Dermis blood vessel endothelial cell (primary cell): ENCODE measurements around the gene HSPA14. TPM values are rescaled to one million over a fixed set of nuclear protein-coding genes. Genes with fewer than 3 reads are reported as not detected.
"Not testable (repeated sequence)": the region's sequence is repeated elsewhere in the genome, so short reads cannot be mapped to it uniquely, and the experiment has no call there.

ENCODE experiments used
- DNase-seq: peaks from one replicate; pipeline ENCODE4 v3.0.0; 2010
- total RNA-seq: library from RNA; depleted of rRNA; stranded (reverse); fragments of >200 nt; gene quantifications from 2 replicates; pipeline ENCODE4 v1.2.3, GENCODE V29; 2014

HSPA14 gene, protein sequence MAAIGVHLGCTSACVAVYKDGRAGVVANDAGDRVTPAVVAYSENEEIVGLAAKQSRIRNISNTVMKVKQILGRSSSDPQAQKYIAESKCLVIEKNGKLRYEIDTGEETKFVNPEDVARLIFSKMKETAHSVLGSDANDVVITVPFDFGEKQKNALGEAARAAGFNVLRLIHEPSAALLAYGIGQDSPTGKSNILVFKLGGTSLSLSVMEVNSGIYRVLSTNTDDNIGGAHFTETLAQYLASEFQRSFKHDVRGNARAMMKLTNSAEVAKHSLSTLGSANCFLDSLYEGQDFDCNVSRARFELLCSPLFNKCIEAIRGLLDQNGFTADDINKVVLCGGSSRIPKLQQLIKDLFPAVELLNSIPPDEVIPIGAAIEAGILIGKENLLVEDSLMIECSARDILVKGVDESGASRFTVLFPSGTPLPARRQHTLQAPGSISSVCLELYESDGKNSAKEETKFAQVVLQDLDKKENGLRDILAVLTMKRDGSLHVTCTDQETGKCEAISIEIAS
- total RNA-seq: 8.8 and 17.6 TPM in 2 replicates

DNA sequence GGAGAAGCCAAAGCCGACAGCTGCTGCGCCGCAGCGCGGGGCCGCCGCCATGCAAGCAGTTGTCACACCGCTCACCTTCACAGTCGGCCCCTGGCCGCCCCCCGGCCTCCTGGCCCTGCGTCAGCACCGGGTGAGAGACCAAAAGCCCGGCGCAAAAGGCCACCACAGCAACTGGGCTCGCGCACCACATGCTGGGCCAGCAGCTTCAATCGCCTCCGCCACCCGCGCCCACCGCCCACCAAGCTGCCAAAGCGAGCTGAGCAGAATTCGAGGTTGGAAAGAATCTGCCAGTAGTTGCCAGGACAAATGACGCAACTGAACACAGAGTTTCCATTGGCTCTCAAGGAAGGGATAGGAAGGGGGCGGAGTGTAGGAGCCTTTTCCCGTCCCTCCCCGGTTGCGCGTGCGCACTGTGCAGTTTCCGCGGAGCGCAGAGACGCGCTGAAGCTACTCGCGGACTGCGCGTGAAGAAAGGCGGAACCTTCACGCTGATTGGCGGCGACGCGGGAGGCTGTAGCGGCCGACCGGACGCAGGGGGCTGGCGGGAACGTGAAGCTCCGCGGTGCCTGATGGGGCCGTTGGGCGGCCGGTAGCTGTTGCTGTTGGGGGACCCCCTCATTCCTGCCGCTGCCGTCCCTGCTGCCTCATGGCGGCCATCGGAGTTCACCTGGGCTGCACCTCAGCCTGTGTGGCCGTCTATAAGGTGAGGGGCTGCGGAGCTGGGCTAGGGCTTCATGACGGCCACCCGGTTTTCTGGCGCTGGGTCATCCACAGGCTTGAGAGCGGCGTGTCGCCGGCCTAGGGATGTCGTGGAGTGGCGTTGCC lies at the start of gene HSPA14, which contains the start of the genes CDNF and MSANTD7:
Gene HSPA14, plus strand, starts transcription at position 550 of the 825 bp plus-strand sequence. Its CDS starts 97 bp downstream, at position 647.
Gene CDNF, minus strand, starts transcription at position 281 of the 825 bp plus-strand sequence. Its CDS starts 91 bp downstream, at position 190.
Gene MSANTD7, plus strand, starts transcription at position 550 of the 825 bp plus-strand sequence. CDS start 3,979 bp downstream, outside the sequence.
- peak; percentile 100 for DNase-seq

DNA sequence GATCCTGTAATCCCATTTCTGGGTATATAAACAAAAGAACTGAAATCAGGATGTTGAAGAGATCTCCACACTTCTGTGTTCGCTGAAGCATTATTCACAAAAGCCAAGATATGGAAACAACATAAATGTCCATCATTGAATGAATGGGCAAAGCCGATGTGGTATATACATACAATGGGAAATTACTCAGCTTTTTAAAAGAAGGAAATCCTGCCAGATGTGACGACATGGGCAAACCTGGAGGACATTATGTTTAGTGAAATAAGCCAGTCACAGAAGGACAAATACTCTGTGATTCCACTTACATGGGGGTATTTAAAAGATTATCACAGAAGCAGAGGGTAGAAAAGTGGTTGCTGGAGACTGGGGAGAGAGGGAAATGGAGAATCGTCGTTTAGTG lies 39.5 kb upstream of the HSPA14 start:
- DNase-seq: peak; percentile 92

DNA sequence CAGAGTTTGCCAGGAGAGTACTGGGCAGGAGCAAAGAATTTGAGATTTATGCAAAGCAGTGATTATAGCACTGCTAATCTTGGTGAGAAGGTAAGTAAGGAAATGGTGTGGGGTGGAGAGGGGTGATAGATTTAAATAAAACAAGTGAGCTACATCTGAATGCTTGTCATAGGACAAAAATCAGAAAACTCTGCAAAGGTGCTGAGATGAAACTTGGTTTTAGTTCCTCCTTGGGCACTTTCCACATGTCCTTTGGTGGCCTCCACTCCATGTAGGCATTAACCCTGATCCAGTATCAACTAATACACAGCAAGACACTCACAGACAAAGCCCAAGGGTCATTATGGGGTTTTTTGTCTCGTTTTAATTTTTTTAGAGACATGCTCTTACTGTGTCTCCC lies 37.7 kb upstream of the HSPA14 start:
- no peak for DNase-seq

DNA sequence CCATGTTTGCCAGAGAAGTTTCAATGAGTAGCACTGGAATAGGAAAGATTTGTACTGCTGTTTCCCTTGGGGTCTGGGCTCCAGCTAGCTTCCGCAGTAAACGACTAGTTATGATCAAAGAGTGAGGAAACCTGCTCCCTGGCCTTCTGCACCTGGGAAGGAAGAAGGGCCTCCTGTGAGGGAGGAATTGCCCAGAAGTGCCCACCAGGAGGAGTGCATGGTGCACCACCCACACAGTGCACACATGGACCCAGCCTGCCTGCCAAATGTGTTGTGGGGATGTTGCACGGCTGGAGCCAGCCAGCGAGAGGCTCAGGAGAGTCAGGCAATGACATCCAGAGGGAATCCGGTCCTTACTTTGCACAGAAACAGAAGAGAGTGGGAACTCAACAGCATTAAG lies 36.4 kb upstream of the HSPA14 start:
- DNase-seq: peak; percentile 91

DNA sequence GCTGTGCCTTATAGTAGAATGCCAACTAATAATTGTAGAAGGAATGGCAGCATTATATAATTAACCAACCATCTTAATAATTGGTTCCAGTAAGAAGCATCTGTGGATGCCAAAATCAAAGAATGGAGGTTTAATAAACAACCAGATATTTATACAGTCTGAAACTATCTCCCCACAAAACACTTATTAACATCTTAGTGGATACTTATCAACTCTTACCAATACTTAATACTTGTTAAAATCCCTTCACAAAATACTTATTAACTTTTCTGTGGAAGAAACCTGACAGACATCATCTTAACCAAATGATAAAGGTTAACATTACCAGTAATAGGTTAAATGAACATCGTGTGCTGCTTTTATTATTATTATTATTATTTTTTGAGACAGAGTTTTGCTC lies 34.3 kb upstream of the HSPA14 start:
- DNase-seq: no peak

DNA sequence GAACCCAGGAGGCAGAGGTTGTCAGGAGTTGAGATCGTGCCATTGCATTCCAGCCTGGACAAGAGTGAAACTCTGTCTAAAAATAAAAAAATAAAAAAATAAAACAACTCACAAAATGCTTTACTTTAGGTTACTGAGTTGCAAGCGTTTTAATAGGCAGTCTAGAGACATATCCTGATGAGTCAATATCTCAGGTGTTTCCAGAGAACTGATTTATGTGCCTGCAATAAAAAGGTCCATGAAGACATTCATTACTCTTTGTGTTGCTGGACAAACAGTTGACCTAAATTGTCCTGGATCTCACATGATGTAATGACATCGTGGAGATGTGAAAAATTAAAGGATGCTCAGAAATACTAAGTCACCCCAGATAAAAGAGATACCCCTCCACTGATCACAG lies 31.8 kb upstream of the HSPA14 start:
- no peak for DNase-seq

DNA sequence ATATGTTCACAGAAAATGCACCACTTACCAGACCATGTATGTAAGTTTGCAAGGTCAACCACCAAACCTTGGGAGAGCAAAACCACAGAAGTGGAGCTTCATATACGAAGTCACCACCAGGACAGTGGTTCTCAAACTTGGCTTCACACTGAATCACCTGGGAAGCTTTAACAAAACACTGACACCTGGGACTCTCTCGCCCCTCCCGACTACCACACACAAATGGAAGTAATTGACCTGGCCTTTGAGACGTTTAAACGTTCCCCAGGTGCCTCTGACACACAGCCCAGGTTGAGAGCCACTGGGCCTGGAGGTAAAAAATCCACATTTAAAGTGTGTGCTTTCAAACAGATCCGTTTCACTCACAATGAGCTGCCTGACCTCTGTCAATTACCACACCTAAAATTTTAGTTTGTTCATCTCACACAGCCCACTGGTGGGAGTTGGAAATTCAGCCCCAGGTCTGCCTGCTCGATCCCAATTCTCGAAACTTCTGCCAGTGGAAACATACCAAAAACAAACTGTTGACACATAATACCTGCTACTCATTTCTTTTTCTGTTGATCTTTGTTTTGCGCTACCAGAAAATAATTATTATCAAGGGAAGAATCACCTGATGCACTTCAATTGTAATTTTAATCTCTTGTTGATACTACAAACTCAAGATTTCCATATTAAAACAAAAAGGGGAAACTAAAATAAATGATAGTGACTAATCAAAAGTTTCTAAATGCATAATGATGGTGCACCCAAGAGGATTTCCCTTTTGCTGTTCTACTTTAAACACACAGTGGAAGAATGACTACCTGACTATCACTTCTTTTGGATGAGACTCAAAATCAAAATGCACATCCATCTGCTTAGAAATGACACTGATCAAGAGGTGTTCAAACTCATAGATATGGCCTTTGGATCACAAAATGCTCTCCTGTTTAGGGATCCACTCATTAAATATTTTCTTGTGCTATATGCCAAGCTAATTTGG lies 26.8 kb upstream of the HSPA14 start:
- DNase-seq: no peak

DNA sequence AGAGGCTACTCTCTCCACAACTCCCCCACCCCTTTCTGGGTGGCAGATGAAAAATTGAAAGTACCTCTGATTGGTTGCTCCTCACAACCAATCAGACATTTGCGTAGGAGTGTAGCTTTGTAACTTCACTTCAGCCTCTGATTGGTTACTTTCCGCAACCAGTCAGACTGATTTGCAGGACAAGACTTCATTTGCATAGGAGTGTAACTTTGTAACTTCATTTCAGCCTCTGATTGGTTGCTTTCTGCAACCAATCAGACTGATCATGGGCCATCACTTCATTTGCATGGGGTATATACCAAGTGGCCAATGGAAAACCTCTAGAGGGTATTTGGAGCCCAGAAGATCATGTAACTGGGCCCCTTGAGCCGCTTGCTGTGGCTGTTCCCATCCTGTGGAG lies 25.8 kb upstream of the HSPA14 start:
- DNase-seq: no peak

DNA sequence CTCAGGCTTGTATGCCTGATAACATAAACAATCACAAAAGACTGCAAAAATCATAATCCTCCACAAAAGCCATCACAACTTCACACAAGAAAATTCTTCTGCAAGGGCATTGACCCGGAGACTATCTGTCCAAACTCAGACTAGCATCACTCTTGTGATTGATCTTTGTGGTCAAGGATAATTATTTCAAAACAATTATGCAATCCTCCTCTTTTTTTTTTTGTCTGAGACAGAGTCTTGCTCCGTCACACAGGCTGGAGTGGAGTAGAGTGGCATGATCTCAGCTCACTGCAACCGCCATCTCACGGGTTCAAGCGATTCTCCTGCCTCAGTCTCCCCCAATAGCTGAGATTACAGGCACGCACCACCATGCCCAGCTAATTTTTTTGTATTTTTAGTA lies 22.4 kb upstream of the HSPA14 start:
- no peak for DNase-seq

DNA sequence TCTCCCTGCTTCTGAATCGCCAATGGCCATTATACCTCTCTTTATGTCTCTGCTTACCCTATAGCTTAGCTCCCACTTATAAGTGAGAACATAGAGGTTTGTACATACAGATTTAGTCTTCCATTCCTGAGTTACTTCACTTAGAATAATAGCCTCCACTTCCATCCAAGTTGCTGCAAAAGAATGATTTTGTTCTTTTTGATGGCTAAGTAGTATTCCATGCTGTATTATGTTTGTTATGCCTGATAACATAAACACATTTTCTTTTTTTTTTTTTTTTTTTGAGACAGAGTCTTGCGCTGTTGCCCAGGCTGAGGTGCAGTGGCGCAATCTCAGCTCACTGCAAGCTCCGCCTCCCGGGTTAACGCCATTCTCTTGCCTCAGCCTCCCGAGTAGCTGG lies 21.4 kb upstream of the HSPA14 start:
- DNase-seq: not testable (repeated sequence)

DNA sequence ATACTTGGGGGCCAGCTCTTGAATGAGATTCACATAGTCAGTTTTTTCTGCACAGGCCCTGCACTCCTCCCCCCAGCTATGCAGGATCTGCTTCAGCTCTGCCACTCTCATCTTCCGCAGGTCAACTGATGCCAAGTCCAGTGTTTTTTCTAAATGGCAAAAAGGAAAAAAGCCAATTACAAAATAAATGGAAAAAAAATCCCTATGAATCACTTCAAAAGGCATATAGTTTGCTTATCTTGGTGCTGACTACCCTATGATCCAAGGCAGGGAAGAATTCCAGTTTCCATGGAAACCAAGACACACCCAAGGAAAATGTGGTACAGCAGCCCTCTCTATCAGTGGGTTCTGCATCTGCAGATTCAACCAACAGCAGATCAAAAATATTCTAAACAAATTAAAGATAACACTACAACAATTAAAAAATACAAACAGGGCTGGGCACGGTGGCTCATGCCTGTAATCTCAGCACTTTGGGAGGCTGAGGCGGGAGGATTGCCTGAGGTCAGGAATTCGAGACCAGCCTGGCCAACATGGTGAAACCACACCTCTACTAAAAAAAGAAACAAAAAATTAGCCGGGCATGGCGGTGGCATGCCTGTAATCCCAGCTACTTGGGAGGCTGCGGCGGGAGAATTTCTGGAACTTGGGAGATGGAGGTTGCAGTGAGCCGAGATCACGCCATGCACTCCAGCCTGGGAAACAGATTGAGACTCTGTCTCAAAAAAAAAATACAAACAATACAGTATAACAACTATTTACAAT lies 17.9 kb upstream of the HSPA14 start:
- peak; percentile 65 for DNase-seq

DNA sequence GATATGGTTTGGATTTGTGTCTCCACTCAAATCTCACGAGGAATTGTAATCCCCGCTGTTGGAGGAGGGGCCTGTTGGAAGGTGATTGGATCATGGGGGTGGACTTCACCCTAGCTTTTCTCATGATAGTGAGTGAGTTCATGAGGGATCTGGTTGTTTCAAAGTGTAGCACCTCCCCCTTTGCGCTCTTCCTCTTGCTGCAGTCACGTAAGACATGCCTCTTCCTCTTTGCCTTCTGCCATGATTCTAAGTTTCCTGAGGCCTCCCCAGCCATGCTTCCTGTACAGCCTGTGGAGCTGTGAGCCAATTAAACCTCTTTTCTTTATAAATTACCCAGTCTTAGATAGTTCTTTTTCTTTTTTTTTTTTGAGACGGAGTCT lies 17.3 kb upstream of the HSPA14 start:
- DNase-seq: no peak

DNA sequence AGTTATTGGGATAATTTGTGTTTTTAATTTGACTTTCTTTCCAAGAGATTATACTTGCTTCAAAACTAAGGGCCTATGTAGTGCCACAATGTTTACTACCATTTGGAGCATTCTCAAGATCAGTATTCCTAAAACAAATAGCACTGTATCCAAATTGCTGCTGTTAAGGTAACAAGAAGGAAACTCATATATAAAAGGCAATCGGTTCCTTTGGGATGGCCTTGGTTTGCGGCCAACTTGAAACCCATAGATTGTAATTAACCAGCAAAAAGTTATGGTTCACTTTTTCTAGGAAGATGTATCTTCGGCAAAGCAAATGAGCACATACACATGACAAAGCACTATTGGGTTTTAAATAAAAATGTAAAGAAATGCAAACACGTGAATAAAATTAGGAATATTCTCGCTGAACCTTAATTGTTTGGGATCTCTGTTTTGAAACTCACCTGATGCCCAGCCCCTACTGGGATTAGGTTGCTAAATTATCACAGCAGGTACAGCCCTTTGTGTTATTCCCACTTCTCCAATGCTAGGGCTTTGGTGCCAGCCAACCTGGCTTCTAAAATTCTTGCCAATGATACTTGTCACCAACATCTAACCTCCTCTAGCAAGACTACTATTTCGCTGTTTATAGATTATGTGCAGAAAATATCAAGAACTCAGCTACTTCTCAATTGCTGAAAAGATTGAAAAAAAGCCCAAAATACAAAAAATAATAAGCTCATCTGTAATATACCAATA lies 16.3 kb upstream of the HSPA14 start:
- DNase-seq: no peak

DNA sequence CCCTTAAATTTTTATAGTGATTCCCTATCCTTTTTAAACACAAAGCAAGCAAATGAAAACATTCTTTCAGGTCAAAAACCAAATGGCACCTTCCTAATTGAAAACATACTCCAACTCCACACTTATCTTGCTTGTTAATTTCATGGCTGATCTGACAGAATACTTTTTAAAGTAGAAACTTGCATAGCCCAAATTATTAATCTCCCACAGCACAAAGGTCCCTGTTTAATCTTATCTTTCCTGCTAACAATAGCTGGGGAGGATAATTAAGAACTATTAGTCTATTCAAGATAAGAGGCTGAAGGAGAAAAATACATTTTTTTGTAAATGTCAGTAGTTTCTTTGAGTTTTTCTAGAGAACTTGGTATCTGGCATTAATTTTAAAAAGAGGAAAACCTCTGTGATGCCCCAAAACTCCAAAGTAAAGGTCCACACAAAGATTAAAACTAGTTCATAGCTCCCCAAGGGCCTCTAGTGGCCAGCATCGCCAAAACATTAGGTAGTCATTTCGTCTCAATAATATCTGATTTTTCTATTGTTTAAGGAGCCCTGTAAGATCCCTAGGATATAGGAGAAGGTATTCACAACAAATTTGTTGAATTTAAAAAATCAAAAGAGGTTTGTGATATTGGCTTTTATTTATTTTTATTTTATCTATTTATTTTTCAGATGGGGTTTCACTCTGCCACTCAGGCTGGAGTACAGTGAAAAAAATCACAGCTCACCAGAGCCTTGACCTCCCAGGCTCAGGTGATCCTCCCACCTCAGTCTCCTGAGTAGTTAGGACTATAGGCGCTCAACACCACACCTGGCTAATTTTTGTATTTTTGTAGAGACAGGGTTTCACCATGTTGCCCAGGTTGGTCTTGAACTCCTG lies 15.0 kb upstream of the HSPA14 start:
- DNase-seq: peak; percentile 74

DNA sequence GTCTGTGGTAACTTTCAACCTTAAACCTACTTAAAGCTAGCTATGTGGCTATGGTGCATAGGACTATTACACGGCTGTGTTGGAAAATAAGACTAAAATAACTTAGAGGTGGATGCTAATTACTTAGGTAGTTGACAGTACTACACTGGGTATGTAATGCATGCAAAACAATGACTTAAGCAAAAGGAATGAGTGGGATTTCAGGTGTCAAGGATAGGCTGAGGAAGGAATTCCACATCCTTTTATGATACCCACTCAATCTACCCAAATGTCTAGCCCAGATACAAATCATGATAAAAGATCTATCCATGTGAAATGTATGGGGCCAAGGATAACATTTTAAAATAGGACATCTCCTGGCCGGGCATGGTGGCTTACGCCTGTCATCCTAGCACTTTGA lies 14.1 kb upstream of the HSPA14 start:
- DNase-seq: no peak

DNA sequence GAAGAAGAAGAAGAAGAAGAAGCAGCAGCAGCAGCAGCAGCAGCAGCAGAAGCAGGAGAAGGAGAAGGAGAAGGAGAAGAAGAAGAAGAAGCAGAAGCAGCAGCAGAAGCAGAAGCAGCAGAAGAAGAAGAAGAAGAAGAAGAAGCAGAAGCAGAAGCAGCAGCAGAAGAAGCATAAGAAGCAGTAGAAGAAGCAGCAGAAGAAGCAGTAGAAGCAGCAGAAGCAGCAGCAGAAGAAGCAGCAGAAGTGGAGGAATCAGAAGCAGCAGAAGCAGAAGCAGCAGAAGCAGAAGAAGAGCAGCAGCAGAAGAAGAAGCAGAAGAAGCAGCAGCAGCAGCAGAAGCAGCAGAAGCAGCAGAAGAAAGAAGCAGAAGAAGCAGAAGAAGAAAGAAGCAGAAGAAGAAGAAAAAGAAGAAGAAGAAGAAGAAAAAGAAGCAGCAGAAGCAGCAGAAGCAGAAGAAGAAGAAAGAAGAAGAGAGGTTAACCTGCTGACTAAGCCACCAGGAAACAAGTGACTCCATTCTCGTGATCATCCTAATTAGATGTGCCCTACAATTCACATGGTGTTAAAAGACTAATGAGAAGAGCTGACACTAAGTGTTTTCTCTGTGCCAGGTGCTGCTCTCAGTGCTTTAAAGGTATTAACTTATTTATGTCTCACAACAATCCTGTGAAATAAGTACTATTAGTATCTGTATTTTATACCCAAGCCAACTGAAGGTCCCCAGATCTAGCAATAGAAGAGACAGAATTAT lies 11.9 kb upstream of the HSPA14 start:
- DNase-seq: no peak

DNA sequence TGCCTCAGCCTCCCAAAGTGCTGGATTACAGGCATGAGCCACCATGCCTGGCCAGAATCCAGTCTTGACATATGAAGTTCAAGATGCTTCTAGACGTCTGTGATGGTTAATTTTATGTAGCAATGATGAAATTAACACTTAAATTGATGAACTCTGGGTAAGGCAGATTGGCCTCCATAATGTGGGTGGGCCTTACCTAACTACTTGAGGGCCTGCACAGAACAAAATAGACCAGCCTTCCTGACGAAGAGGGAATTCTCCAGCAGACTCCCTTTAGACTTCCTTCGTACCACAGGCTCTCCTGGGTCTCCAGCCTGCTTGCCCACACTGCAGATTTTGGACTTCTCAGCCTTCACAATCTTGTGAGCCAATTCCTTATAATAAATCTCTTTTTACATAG lies 5.0 kb upstream of the HSPA14 start:
- DNase-seq: no peak

DNA sequence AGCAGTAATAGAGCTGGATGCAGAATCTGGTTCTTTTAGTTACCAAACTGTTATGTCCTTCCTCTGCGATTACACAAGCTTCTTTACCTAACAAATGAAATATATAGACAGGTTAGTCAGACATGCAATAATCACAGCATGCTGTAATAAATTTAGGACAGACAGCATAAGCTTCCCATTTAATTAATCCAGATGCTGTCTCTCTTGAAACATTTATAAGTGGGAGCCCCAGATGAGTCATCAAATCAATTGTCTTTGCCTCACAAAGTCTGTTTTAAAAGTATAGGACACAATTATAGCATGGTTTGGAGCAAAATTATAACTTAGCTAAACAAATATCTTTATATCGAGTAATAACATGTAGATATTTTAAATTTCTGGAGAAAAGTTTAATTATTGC lies 1.9 kb upstream of the HSPA14 start:
- no peak for DNase-seq
